ENCODE results near the gene CDKAL1. TPM values are rescaled to one million over a fixed set of nuclear protein-coding genes. Genes with fewer than 3 reads are reported as not detected.

Gene CDKAL1
- total RNA-seq, 1 donor from 2014 or later = 12.2 TPM

- DNase-seq (ENCODE audit: low read depth) = no peak
- H3K4me3 ChIP-seq (ENCODE audit: low read depth, low read length) = no peak overlapping the region
- TF ChIP-seq CTCF (conservative IDR thresholded peaks at IDR 0.05; ENCODE audit: low read depth, low read length) = no peak
Measured at GRCh38 chr6:20965276-20965675, 431.0 kb downstream of the CDKAL1 start.

GRCh38 chr6:20965915-20966314, 431.7 kb downstream of the CDKAL1 start:
- DNase-seq (ENCODE audit: low read depth) = peak; percentile 33
- no peak for TF ChIP-seq CTCF (conservative IDR thresholded peaks at IDR 0.05; ENCODE audit: low read depth, low read length)

GRCh38 chr6:20969551-20969950, 435.3 kb downstream of the CDKAL1 start:
- no peak for DNase-seq (ENCODE audit: low read depth)
- H3K4me3 ChIP-seq (ENCODE audit: low read depth, low read length) = no peak overlapping the region
- no peak for TF ChIP-seq CTCF (conservative IDR thresholded peaks at IDR 0.05; ENCODE audit: low read depth, low read length)

More at GRCh38 chr6:20965915-20966314, 431.7 kb downstream of the CDKAL1 start:
- no peak overlapping the region for H3K4me3 ChIP-seq (ENCODE audit: low read depth, low read length)

GRCh38 chr6:20976391-20976918, 442.2 kb downstream of the CDKAL1 start:
- no peak overlapping the region for H3K4me3 ChIP-seq (ENCODE audit: low read depth, low read length)
- no peak for TF ChIP-seq CTCF (conservative IDR thresholded peaks at IDR 0.05; ENCODE audit: low read depth, low read length)
- no peak for DNase-seq (ENCODE audit: low read depth)

GRCh38 chr6:20978151-20978614, 443.9 kb downstream of the CDKAL1 start:
- DNase-seq (ENCODE audit: low read depth) = no peak
- TF ChIP-seq CTCF (conservative IDR thresholded peaks at IDR 0.05; ENCODE audit: low read depth, low read length) = no peak

GRCh38 chr6:20979076-20979475, 444.8 kb downstream of the CDKAL1 start:
- DNase-seq (ENCODE audit: low read depth) = no peak
- no peak overlapping the region for H3K4me3 ChIP-seq (ENCODE audit: low read depth, low read length)
- no peak for TF ChIP-seq CTCF (conservative IDR thresholded peaks at IDR 0.05; ENCODE audit: low read depth, low read length)

More at GRCh38 chr6:20978151-20978614, 443.9 kb downstream of the CDKAL1 start:
- H3K4me3 ChIP-seq (ENCODE audit: low read depth, low read length) = no peak overlapping the region

- H3K4me3 ChIP-seq (ENCODE audit: low read depth, low read length) = no peak overlapping the region
- DNase-seq (ENCODE audit: low read depth) = no peak
- no peak for TF ChIP-seq CTCF (conservative IDR thresholded peaks at IDR 0.05; ENCODE audit: low read depth, low read length)
Measured at GRCh38 chr6:20983961-20984360, 449.7 kb downstream of the CDKAL1 start.

All from epithelial cell of proximal tubule (primary cell).